Gastrocnemius medialis (tissue), 4 donors: ENCODE data around the gene ZSWIM1. TPM values are rescaled to one million over a fixed set of nuclear protein-coding genes. Genes with fewer than 3 reads are reported as not detected.

Experiments
- ATAC-seq, 2 donors: fragments of 150-250 bp; one replicate each; pipeline ENCODE4 v1.9.1; 2016
- DNase-seq, 2 donors: peaks; one replicate each; pipeline ENCODE4 v3.0.0-alpha.2; 2019
- H3K27ac ChIP-seq, 4 donors: fragments of 200-600 bp; sonication (generic); 1 replicate in 1 of 4; 2 replicates in 3 of 4; pipeline ENCODE4 v1.5.1; 2016 to 2018; ENCODE audit warnings: mild to moderate bottlenecking in 2 of 4, moderate library complexity in 1 of 4
- H3K27me3 ChIP-seq, 3 donors: fragments of 200-600 bp; sonication (generic) in 2 of 3; 1 replicate in 1 of 3; 2 replicates in 2 of 3; pipeline versions ENCODE4 v1.5.1 to v1.6.0; 2016 to 2019; ENCODE audit warnings: mild to moderate bottlenecking in 1 of 3, moderate library complexity in 1 of 3
- H3K36me3 ChIP-seq, 2 donors: fragments of 200-600 bp; sonication (generic) in 1 of 2; one replicate each; pipeline ENCODE4 v1.5.1; 2017 to 2018
- H3K4me1 ChIP-seq, 2 donors: fragments of 200-600 bp; sonication (generic) in 1 of 2; one replicate each; pipeline ENCODE4 v1.5.1; 2016 to 2017; ENCODE audit warnings: mild to moderate bottlenecking in 2 of 2
- H3K4me3 ChIP-seq, 4 donors: fragments of 200-600 bp; sonication (generic) in 3 of 4; 1 replicate in 1 of 4; 2 replicates in 3 of 4; pipeline ENCODE4 v1.5.1; 2016 to 2019; ENCODE audit warnings: mild to moderate bottlenecking in 2 of 4
- H3K9me3 ChIP-seq, 3 donors: fragments of 200-600 bp; sonication (generic) in 2 of 3; 1 replicate in 1 of 3; 2 replicates in 2 of 3; pipeline ENCODE4 v1.5.1; 2016 to 2019
- POLR2A ChIP-seq, 2 donors: fragments of 450-650 bp; IDR thresholded peaks; one replicate each; pipeline ENCODE4 v1.6.1; 2017; ENCODE audit warnings: antibody characterized with exemption in 2 of 2, mild to moderate bottlenecking in 2 of 2, moderate library complexity in 2 of 2
- in situ Hi-C, 4 donors: fragments of 200-750 bp; cut with MboI; loops; one replicate each; pipeline versions ENCODE4 v1.15.0 to v1.8.0; 2017; ENCODE audit warnings: low sequenced_read_pairs in 4 of 4
- intact Hi-C: fragments of 100-400 bp; cut with DNase I; formaldehyde crosslinking; loops from one replicate; pipeline ENCODE4 v1.15.1; 2023; ENCODE audit warnings: low total_unique reads
- total RNA-seq, 4 donors: library from RNA; depleted of rRNA; stranded (reverse); fragments of >200 nt; gene quantifications; one replicate each; pipeline versions ENCODE4 v1.1.0 to v1.2.3, GENCODE V29; 2016
- TF ChIP-seq, protein P1 (sequence below), 5 experiments: fragments of 450-650 bp in 3 of 5; fragments of 200-600 bp in 2 of 5; sonication (generic) in 2 of 5; IDR thresholded peaks in 4 of 5; conservative IDR thresholded peaks in 1 of 5; 1 replicate in 4 of 5; 2 replicates in 1 of 5; pipeline ENCODE4 v1.5.1; 2016 to 2019; ENCODE audit warnings: antibody characterized with exemption in 5 of 5, mild to moderate bottlenecking in 3 of 5, moderate library complexity in 3 of 5

The ZSWIM1 gene
- total RNA-seq, 4 donors from 2014 or later: 5.7 to 8.5 (median 6.9) TPM

- no peak overlapping the region for H3K4me3 ChIP-seq
- no peaks in the 10 kb centered on the region for H3K9me3 ChIP-seq
- H3K27ac ChIP-seq: peak overlapping the region in 1 of 4 donors; percentile 47
- H3K27me3 ChIP-seq: no peaks in the 10 kb centered on the region
- in situ Hi-C loops: no loop called here
- H3K4me1 ChIP-seq: peaks cover 17 to 18% of the 10 kb centered on the region in 2 donors
- DNase-seq (no peak), ATAC-seq (no peak)
- TF ChIP-seq POLR2A (IDR thresholded peaks at IDR 0.05): no peak
- TF ChIP-seq, protein P1, sequence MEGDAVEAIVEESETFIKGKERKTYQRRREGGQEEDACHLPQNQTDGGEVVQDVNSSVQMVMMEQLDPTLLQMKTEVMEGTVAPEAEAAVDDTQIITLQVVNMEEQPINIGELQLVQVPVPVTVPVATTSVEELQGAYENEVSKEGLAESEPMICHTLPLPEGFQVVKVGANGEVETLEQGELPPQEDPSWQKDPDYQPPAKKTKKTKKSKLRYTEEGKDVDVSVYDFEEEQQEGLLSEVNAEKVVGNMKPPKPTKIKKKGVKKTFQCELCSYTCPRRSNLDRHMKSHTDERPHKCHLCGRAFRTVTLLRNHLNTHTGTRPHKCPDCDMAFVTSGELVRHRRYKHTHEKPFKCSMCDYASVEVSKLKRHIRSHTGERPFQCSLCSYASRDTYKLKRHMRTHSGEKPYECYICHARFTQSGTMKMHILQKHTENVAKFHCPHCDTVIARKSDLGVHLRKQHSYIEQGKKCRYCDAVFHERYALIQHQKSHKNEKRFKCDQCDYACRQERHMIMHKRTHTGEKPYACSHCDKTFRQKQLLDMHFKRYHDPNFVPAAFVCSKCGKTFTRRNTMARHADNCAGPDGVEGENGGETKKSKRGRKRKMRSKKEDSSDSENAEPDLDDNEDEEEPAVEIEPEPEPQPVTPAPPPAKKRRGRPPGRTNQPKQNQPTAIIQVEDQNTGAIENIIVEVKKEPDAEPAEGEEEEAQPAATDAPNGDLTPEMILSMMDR (IDR thresholded peaks at IDR 0.05 in 4 of 5, conservative IDR thresholded peaks at IDR 0.05 in 1 of 5): no peak
- intact Hi-C loops: no loop called here
- H3K36me3 ChIP-seq: peaks cover 0 to 34% of the 10 kb centered on the region in 2 donors
These were observed 30.1 kb upstream of the ZSWIM1 start for GRCh38 chr20:45850926-45851325.

DNA sequence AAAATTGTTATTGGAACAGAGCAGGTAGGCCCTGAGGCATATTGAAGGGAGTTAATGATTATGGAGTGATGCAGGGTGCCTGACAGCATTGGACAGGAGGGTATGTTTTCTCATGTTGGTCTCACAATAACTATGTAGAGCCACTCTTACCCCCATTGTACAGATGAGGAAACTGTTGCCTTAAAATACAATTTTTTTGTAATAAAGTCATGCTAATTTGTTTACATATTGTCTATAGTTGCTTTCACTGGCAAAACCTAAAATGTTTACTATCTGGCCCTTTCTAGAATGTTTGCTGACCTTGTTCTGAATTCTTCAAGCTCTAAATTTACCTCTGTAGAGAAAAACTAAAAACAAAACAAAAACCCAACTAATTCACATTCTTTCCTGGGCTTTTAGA is 29.5 kb upstream of the ZSWIM1 start:
- no peak for TF ChIP-seq POLR2A (IDR thresholded peaks at IDR 0.05)
- TF ChIP-seq, protein P1 (IDR thresholded peaks at IDR 0.05 in 4 of 5, conservative IDR thresholded peaks at IDR 0.05 in 1 of 5): no peak
- H3K27ac ChIP-seq: peak overlapping the region in 1 of 4 donors; percentile 47
- H3K4me3 ChIP-seq: no peak overlapping the region
- DNase-seq: no peak
- peaks cover 0 to 28% of the 10 kb centered on the region in 2 donors for H3K36me3 ChIP-seq
- in situ Hi-C loops (no loop called here), intact Hi-C loops (no loop called here)
- H3K4me1 ChIP-seq: peaks cover 23% of the 10 kb centered on the region in 2 donors
- ATAC-seq: no peak
- H3K27me3 ChIP-seq: no peaks in the 10 kb centered on the region
- H3K9me3 ChIP-seq: no peaks in the 10 kb centered on the region

- Histone ChIP-seq H3K4me1 (peaks cover 24 to 26% of the 10 kb centered on the region in 2 donors), H3K4me3 (no peak overlapping the region), H3K27ac (no peak overlapping the region), H3K27me3 (no peaks in the 10 kb centered on the region), H3K9me3 (no peaks in the 10 kb centered on the region), H3K36me3 (peaks cover 0 to 25% of the 10 kb centered on the region in 2 donors)
- TF ChIP-seq POLR2A (IDR thresholded peaks at IDR 0.05): no peak
- TF ChIP-seq, protein P1 (IDR thresholded peaks at IDR 0.05 in 4 of 5, conservative IDR thresholded peaks at IDR 0.05 in 1 of 5): no peak
- no peak for DNase-seq
- in situ Hi-C loops (no loop called here), intact Hi-C loops (no loop called here)
- ATAC-seq: no peak
These were observed 28.7 kb upstream of the ZSWIM1 start for GRCh38 chr20:45852326-45852725.

- Histone ChIP-seq H3K27ac (peak overlapping the region in 1 of 4 donors; percentile 44), H3K27me3 (no peaks in the 10 kb centered on the region), H3K36me3 (peaks cover 0 to 17% of the 10 kb centered on the region in 2 donors), H3K9me3 (no peaks in the 10 kb centered on the region), H3K4me3 (no peak overlapping the region), H3K4me1 (peaks cover 30 to 37% of the 10 kb centered on the region in 2 donors)
- intact Hi-C loops (no loop called here), in situ Hi-C loops (no loop called here)
- TF ChIP-seq POLR2A (IDR thresholded peaks at IDR 0.05): no peak
- TF ChIP-seq, protein P1 (IDR thresholded peaks at IDR 0.05 in 4 of 5, conservative IDR thresholded peaks at IDR 0.05 in 1 of 5): no peak
- no peak for DNase-seq
- no peak for ATAC-seq
These were observed 27.5 kb upstream of the ZSWIM1 start for GRCh38 chr20:45853484-45853883.
